HG03103 (cell line): Measurements from ENCODE around the gene PCDHB13.

ENCODE experiments used
- ATAC-seq: cut with Tn5 transposase; IDR thresholded peaks from one replicate; pipeline ENCODE4 v1.9.1; 2021; ENCODE audit warnings: low read depth; ENCODE audit not compliant: unreplicated experiment

The PCDHB13 gene

DNA sequence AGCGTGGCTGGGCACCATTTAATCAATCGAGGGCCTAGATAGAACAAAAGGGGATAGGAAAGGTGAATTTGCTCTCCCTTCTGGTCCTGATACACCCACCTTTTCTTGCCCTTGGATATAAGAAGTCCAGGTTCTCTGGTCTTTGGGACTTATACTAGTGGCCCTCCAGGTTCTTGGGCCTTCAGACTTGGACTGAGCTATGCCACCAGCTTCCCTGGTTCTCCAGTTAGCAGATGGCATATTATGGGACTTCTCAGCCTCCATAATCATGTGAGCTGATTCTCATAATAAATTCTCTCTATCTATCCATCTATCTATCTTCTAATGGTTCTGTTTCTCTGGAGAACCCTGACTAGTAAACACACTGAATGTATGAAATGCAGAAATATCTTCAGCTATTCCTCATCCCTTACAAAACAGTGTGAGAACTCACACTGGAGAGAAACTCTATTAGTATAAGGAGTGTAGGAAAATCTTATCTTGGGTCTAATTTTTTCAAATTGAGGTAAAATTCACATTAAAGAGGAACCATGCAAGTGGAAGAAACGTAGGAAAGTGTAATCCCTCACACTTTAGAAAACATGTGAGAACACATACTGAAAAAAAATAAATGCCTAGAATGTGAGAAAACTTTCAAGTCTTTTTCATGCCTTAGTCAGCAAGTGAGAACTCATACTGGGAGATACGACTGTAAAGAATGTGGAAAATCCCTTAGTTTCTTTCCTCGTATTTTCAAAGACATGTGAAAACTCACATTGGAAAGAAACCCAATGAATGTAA, 46.9 kb downstream of the PCDHB13 start:
- no peak for ATAC-seq

DNA sequence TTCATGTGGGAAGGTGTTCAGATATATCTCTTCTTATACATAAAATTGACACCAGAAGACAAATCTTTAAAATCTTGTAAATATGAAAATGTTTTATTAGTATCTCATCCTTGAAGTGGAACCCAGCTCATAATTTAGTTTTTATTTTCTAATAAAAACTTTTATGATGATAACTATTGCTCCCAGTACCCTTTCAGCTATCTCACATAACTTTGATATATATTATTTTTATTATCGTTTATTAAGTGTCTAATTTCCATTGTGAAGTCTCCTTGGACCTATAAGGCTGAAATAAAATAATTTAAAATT, 47.5 kb downstream of the PCDHB13 start:
- no peak for ATAC-seq
